ENCODE results near the gene CPEB1.
"Not testable (repeated sequence)": the region's sequence is repeated elsewhere in the genome, so short reads cannot be mapped to it uniquely, and the experiment has no call there.

Gene CPEB1

GRCh38 chr15:82513587-82513986, 133.6 kb downstream of the CPEB1 start:
- not testable (repeated sequence) for DNase-seq (ENCODE audit: low read depth in 2 of 2)

- not testable (repeated sequence) for DNase-seq (ENCODE audit: low read depth in 2 of 2)
These were observed 139.5 kb downstream of the CPEB1 start for GRCh38 chr15:82507693-82508092.

DNA sequence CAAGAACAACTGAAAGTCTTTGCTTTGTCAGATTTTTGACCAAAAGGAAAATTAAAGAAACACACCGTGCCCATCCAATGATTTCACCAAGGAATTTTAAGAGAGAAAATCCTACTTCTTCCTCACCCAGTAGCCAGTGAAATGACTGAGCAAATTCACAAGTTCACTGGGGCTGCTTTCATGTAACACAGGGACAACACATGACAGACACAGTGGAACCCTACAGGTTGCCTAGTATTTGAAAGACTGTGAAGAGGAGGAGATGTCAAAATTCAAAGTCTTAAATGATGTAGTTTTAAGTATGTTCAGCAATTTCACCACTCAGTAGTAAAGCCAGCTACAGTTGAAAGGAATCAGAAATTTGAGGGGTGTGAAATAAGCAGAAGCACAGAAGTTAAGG, 140.1 kb downstream of the CPEB1 start:
- DNase-seq (ENCODE audit: low read depth in 2 of 2), result not testable (repeated sequence)

- not testable (repeated sequence) for DNase-seq (ENCODE audit: low read depth in 2 of 2)
These were observed 141.3 kb downstream of the CPEB1 start for GRCh38 chr15:82505842-82506241.

DNA sequence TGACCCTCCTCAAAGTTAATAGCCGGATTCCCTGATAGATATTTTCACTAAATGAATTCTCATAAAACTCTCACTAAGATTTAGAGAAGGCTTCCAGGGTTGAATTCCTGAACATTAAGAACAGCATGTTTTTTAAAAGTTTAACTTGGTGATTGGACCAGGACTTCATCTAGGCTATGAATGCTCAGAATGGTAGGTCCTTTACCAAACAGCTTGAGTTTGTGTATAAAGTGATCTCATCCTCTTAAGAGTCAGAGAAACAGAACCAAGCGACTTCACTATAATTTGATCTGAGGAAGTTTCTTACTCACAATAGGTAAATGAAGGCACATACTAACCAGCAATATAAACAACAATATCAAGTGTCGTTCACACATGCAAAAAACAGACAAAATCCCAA, 143.1 kb downstream of the CPEB1 start:
- not testable (repeated sequence) for DNase-seq (ENCODE audit: low read depth in 2 of 2)

DNA sequence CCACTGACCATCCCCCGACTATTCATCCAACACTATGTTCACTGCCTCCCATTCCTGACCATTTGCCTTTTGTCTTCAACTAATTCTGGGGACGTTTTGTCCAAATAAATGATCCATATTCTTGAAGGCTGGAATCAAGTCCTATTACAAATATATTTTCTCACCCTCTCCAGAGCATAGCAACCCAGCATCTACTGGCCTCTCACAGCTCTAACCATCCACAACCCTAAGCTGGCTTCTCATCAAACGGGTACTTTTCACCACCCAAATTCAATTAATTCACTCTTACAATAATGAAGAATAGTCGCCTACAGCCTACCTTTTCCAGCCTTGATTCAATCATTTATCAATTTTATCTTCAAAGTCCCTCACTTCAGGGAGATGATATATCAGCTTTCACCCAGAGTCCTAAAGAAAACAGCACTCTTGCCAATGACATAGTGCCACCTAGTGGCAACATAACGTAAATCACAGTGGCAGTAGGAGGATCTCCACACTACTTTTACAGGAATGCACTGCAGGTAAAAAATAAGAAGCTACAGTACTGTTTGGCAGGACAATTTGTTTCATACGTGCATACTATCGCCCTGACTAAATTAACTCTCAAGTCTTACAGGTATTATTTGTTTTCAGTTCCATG, 144.3 kb downstream of the CPEB1 start:
- DNase-seq (ENCODE audit: low read depth in 2 of 2), result not testable (repeated sequence)

- not testable (repeated sequence) for DNase-seq (ENCODE audit: low read depth in 2 of 2)
These were observed 146.4 kb downstream of the CPEB1 start for GRCh38 chr15:82500772-82501171.

DNA sequence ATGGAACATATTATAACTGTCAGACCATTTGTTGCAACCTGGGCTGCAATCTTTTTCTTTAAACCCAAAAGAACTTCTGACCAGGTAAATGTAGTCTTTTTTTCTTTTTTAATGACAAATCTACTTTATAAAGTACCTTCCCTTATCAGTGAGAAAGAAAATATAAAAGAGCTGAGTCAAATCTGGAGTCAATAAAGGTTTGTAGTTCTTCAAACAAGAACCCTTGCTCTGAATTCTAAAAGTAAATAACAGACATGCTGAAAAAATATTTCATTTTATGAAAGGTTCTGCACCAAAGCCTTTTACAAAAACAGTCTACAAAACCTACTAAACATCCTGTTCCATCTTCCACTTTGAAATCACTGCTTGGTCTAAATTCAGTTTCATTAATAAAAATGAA, 149.2 kb downstream of the CPEB1 start:
- not testable (repeated sequence) for DNase-seq (ENCODE audit: low read depth in 2 of 2)

Data from stimulated activated CD4-positive, alpha-beta T cell treated with anti-CD3 and anti-CD28 coated beads, Interleukin-12 subunit alpha, Interleukin-12 subunit beta, amount 100 ng/mL, for 24 hours (primary cell).